ENCODE results near the gene TMEM167A.

The TMEM167A gene, protein sequence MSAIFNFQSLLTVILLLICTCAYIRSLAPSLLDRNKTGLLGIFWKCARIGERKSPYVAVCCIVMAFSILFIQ

DNA sequence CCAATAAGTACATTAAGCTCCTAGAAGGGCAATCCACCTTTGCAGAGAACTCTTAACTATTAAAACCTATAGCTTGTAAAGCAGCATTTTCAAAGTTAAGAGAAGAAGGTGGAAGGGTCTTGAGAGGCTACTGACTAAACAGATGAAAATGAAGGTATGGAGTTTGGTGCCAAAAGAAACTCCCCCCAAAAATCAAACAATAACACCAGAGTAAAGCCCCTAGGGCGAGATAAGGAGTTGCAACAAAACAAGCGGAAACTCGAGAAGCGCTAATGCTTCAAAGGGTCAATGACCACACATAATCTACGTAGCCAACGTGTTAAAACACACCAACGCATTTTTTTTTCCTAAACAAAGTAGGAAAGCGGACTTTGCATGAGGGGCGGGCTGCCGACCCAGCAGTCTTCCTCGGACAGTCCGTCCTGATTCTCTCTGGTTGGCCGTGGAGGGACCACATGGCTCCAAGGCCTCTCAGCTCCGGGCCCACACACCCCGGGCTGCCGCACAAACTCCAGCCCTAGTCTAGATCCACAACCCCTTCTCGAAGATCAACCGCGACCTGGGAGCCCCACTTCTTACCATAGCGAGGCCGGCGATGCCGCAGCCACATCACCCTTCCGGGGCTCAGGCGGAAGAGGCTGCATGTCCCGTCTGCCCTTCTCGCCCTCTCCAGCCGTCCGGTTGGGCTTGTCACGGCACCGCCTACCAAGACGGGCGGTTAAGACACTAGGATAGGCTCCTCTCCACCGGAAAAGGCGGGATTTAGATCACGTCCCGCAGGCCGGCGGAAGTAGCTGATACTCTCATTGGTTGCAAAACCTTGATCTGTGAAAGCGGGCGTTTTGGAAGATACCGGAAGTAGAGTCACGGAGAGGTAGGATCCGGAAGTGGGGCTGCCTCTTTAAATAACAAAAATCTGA, at the start of gene TMEM167A, which contains the start of gene XRCC4:
Gene TMEM167A (minus strand): TSS at position 653 of the 920 bp plus-strand sequence. CDS start 71 bp downstream, at position 582.
Gene XRCC4 (plus strand): TSS at position 806 of the 920 bp plus-strand sequence. CDS start 27,373 bp downstream, outside the sequence.
- peak; percentile 96 for DNase-seq

DNA sequence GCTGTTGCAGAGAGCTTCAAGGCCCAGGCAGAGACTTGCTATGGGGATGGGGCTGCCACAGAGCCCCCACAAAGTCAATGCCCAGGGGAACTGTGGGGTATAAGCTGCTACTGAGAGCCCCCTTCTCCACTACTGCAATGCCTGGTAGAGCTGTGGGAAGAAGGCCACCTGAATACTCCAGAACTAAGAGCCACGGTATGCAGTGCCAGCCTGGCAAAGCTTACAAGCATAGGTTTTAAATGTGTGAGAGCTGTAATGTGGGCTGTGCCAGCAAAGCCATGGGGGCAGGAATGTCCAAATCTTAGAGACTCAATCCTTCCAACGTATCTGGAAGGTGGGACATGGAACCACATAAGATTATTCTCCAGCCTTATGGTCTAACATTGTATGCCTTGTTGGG, 49.3 kb upstream of the TMEM167A start:
- DNase-seq: no peak

DNA sequence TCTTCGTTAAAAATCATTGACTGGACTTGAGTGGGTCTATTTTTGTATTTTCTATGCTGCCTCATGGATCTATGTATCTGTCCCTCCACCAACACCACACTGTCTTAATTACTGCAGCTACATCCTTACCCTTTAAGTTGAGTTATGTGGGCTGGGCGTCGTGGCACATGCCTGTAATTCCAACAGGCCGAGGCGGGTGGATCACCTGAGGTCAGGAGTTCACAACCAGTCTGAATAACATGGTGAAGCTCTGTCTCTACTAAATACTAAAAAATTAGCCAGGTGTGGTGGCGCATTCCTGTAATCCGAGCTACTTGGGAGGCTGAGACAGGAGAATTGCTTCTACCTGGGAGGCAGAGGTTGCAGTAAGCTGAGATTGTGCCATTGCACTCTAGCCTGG, 48.4 kb upstream of the TMEM167A start:
- no peak for DNase-seq

DNA sequence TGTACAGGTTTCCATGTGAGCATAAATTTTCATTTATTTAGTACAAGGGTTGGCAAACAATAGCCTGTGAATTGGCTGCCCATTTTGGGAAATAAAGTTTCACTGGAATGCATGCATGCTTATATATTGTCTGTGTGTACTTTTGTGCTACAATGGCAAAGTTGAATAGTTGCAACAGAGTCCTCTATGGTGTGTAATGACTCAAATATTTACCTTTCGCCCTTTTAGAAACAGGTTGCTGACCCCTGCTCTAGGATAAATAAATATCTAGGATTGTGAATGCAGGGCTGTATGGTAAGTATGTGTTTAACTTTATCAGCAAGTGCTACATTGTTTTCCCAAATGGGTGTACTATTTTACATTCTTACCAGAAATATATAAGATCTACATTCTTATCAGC, 47.4 kb upstream of the TMEM167A start:
- no peak for DNase-seq

DNA sequence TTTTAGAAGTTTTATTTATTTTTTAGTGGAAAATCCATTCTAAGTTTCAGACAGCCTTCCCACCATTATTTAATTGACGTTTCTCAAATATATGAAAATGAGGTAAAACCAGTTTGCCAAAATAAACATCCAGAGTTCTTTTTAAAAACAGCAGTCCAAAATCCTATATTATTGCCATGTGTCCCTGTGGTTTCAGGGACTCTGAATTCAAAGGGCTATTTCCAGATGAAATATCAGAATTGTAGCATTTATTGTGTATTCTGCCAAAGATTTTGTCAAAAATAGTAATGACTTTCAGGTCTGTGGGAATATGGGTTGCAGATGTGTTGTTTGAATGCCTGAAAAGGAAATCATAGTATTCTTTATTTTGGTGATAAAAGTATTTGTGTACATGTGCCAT, 41.8 kb upstream of the TMEM167A start:
- DNase-seq: no peak

DNA sequence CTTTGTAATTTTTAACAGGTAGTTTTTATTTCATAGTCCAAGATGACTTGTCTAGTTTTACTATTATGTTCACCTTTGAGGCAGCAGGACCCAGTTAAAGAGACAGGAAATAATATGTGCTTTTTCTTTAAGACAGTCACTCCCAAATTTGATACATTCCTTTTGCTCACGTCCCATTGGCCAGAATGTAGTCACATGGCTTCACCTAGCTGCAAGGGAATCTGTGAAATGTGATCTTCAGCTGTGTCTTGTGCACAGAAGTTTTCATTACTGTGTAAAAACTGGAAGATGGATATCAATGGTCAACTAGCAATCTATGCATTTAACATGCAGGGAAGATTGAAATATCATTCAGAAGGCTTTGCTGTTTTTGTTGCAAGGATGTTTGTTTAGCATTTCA, 41.3 kb upstream of the TMEM167A start:
- no peak for DNase-seq

DNA sequence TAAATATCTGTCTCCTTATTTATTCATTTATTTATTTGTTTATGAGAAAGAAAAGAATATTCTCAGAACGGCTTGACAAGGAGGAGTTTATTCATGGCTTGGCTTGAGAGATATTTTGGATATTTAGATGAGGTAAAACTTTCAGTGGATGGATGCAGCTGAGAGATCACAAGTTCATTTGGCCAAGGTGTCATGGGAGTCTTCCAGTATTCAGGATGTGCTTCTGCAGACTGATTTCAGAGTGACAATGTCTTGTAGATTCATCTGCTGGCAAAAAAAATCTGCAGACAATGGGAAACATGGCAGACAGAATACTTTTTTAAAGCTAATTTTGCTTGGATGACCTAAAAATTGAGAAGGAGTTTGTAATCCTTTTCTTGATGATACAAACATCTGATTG, 38.6 kb upstream of the TMEM167A start:
- DNase-seq: no peak

DNA sequence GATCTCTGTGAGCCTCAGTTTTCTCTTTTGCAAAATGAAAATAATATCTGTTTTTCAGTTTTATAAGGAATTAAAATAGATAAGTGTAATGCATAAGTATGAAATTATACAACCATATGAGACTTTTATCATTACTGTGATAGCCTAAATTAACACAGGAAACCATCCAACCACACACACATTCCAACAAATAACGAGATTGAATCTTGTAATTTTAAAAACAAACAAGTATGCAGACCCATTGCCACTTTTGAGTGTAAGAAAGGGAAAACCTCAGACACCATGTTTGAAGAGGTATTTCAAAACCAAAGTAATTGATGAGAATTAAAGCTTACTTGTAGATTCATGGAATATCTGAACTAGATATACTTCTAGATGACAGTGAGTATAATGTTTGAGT, 32.2 kb upstream of the TMEM167A start:
- no peak for DNase-seq

DNA sequence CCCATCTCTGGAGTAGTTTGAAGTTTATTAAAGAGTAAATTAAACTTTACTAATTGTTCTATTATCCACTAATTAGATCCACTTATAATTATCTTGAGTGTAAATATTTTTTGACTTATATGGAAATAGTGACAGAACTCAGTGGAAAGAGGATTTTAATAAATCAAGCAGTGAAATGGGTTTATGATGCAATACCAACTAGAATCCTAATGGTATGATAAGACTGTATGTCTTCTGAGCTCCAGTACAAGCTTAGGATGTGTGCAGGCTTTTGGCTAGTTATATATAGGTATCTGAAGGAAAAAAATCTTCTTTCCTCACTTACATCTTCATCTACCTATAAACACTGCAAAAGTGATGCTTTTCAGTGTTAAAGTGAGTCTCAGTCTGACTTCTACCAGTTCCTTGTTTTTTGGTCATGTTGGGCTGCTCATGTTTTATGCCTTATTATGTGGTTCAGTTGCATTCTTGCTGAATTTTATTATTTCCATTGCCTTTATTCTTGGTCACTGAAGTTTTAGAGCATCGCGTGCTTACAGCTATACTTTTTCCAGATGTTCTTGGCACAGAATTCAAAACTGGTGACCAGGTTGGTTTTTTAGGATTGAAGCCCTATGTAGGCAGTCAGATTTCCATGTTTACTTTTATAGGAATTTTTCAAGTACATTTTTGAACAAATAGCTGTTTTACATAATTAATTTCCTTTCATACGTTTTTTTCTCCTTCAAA, 30.7 kb upstream of the TMEM167A start:
- DNase-seq: no peak

DNA sequence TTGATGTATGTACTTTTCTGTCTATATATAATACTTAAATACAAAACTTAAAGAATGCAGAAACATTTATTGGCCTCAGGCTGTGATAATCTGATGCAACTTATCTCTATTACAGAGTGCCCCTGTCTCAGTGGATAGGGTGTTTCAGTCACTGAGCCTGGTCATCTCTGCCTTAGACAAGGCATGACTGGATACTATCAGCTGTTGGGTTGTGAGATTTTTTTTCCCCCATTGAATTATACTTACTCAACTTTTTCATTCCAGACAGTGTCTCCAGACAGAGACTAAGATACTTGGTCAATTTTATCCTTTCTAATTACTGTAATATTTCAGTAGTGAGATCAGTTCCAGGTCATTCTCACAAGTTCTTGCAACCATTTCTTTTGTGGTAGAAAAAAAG, 26.8 kb upstream of the TMEM167A start:
- no peak for DNase-seq

DNA sequence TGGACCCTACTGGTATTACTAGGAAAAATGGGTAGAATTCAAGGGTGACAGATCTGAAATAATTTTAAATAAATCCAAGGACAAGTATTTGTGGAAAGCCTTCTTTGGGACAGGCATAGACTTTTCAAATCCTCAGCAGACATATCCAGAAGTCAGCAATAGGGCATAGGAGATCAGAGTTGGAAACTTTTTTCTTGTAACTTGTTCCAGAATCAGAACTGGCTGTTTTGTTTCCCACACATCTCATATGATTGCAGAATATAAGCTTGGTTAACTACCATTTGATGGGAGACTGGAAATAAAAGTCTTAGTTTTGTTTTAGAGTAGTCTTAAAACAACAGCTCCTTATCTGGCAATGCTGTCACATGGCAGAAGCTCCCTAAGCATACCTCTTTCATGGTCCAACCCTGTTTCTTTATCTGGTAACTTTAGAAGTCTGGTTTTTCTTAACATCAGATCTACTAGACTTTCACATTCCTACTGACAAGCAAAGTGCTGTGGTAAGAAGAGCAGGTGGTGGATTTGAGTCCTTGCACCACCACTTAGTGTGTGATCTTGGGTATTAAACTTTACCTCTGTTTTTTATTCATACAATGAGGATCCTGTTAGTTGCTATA, 25.3 kb upstream of the TMEM167A start:
- no peak for DNase-seq

DNA sequence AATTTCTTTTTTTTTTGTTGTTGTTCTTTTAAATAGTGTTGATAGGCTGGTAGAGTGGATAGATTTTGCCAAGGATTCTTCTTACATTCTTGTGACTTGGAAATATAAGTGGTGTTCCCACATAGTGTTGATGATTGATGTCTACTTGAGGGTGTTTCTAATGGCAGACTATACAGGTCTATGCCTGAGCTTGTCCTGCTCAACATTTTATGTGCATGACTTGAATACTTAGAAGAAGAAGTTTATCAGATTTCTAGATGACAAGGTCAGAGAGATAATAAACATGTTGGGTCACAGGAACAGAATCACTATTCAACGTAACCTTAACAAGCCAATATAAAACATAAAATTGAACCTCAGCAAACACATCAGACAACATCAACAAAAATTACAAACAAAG, 24.3 kb upstream of the TMEM167A start:
- DNase-seq: no peak

DNA sequence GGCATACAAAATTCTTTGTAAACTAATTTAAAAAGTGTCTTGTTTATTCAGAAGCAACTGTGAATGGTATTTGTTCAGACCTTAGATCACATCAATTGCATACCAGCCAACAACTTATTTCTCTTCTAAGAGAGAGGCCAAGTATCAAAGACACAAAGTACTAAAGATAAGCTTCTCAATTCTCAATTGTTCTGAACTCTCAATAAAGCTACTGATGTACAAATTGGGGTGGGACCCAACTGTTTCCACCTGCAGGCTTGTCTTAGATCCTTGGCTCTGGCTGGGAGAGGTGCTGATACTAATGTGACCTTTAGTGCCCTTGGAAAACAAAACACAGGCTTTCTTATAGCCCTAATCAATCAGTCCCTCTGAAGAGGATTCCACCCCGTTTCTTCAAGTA, 22.3 kb upstream of the TMEM167A start:
- DNase-seq: no peak

DNA sequence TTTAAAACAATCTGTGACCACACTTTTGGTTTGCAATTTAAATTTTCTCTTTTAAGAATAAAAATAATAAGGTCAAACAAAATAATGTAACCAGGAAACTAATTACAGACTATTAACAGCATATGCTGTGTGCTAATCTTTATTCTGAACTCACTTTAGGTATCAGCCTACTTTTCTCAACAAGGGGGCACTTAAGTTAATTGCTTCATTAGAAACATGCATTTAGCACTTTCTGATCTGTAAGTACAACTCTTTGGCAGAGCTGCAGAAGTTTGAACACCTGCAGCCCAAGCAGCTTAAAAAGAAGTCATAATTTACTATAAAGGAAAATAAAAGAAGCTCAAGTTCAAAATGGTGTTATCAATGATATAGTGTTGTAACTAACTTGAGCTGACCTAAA, 21.8 kb upstream of the TMEM167A start:
- DNase-seq: no peak

DNA sequence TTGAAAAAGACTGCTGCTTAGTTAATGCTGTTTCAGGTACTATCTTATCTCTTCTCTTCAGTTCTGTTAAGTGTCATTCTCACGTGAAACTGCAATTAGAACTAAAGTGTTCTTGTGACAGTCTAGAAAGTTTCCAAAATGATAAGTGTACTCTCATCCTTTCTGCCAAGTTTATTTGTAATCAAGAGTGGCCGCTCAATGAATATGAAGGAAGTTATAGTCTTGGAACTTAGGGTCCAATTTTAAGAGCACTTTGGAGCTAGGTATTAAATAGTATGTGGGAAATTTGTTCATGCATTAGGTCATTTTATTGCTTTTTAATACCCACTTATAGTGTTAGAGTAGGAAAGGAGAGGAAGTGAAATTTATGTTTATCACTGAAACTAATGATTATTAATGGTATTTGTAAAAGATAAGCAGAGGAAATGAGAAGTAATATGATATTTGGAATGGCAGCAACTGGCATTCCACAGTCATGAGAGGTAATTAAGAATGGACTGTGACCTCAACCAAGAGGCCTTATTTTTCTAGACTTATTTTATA, 20.6 kb upstream of the TMEM167A start:
- DNase-seq: no peak

DNA sequence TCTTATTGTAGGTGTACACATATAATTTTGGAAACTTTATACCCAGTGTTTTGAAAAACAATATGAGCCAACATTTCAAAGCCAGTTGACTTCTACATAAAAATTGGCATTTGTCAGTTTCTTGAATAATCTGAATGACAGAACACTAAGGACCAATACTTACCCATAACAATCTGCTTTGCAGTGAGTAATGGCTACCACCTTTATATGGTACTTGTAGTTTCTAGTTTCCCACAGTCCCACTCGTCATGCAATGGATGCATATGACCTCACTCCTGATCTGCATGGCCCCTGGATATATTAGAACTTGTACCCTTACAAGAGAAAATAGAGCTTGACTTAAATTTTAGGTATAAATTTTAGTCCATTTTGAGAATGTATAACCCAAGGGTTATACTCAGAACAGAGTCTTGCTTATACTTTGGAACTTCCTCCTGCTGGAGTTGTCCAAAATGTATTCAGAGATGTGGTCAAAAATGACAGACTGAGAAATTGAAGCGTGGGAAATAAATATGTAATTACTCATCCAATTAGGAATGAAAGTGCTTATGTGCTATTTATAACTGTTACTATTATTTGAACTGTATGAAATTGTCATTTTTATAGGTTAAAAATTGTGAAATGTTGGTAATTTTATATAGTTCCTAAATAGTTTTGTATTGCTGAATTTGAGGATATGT, 19.6 kb upstream of the TMEM167A start:
- no peak for DNase-seq

DNA sequence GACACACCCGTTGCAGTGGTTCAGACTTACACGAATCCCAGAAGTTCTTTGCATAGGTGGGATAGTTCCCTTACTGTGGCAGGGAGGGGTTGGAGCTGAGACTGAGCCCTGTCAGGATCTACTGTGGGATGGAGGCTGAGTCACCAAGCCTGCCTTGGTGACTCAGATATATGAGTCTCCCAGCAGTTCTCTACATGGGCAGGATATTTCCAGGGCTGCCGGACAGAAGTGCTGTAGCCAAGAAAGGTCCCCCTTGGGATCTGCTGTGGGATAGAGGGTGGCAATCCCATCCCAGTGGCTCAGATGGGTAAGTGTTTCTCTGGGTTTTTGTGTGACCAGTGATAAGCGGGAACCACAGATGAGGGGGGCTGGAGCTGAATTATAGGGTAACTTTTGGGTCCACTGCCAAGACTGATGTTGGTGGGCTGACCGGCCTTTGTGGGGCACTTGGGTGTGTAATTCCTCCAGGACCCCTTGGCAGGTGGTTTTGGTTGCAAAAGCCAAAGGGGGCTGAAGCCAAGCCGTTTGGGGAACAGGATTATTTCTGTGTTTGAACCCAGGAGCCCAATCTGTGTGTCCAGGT, 18.9 kb upstream of the TMEM167A start:
- DNase-seq: no peak

DNA sequence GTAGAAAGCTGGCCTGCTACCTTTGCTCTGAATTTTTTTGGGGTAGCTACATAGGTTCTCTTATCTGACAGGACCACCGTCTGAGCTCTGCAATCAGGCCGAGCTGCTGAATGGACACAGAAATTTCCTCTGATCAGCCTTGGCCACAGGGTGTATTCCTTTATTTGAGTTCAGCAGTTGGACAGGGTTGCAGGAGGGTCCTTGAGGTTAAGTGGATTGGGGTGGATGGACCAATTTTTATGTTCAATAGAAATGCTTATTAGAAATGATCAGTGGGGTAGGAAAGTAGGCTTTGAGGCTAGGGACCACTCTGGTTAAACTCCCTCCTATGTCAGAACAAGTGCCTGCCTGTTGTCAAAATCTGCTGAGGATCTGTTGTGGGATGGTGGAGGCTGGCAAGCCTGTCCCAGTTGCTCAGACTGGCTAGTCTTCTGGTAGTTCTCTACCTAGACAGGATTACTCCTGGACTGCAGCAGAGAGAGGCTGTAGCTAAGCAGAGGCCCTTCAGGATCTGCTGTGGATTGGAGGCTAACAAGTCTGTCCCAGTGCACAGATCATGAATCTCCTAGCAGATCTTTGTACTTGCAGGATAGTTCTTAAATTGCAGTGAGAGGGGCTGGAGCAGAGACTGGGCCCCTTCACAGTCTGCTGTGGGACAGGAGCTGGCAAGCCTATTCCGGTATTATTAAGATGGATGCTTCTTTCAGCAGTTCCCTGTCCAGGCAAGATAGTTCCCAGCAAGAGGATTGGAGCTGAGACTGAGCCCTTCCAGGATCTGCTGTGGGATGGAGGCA, 18.2 kb upstream of the TMEM167A start:
- DNase-seq: no peak

DNA sequence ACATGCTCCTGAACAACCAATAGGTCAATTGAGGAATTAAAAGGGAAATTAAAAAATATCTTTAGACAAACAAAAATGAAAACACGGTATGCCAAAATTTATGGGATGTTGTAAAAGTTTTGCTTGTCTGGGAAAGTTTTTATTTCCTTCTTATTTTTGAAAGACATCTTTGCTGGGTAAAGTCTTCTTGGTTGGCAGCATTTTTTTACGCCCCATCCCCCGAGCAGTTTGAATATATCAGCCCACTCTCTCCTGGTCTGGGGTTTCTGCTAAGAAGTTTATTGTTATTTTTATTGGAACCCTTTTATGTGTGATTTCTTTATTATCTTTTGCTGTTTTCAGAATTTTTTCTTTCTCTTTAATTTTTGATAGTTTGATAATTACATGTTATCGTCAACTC, 16.5 kb upstream of the TMEM167A start:
- no peak for DNase-seq

DNA sequence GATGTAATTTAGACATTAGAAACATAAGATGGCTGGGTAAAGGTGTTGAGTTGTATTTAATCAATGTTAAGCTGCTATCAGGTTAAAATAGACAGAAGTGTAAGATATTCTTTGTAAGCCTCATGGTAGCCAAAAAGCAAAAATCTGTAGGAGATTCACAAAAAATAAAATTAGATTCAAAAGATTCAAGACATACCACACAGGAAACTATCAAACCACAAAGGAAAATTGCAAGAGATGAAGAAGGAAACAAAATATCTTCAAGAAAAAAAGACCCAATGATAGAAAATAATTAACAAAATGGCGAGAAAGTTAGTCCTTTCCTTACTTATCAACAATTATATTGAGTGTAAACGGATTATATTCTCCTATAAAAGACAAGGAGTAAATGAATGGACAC, 15.4 kb upstream of the TMEM167A start:
- DNase-seq: no peak

DNA sequence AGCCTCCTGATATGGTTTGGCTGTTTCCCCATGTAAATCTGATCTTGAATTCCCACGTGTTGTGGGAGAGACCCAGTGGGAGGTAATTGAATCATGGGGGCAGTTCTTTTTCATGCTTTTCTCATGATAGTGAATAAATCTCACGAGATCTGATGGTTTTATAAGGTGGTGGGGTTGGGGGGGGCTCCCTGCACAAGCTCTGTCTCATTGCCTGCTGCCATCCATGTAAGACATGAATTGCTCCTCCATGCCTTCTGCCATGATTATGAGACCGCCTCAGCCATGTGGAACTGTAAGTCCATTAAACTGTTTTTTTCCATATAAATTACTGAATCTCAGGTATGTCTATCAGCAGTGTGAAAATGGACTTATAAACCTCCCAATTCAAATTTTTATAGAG, 13.0 kb upstream of the TMEM167A start:
- DNase-seq: no peak
